Occipital lobe (tissue), 2 donors: ENCODE data around the gene HERC2. TPM values are rescaled to one million over a fixed set of nuclear protein-coding genes. Genes with fewer than 3 reads are reported as not detected.
"Not testable (repeated sequence)": the region's sequence is repeated elsewhere in the genome, so short reads cannot be mapped to it uniquely, and the experiment has no call there.

Source experiments
- DNase-seq: peaks from one replicate; lab custom pipeline; 2025; lab: John Stamatoyannopoulos, UW
- total RNA-seq: library from RNA; depleted of rRNA; stranded (reverse); fragments of >200 nt; gene quantifications from one replicate; pipeline ENCODE4 v1.2.3, GENCODE V29; 2014

Gene HERC2
- total RNA-seq, 1 donor from 2014 or later, result 64.6 TPM

- DNase-seq, result no peak
These were observed 35.9 kb downstream of the HERC2 start for GRCh38 chr15:28286031-28286430.

GRCh38 chr15:28281876-28282275 lies 40.1 kb downstream of the HERC2 start:
- DNase-seq, result no peak

- no peak for DNase-seq
These were observed 47.3 kb downstream of the HERC2 start for GRCh38 chr15:28274635-28275034.

- DNase-seq, result no peak
These were observed 47.9 kb downstream of the HERC2 start for GRCh38 chr15:28273873-28274610.

- no peak for DNase-seq
These were observed 48.5 kb downstream of the HERC2 start for GRCh38 chr15:28273468-28273867.

GRCh38 chr15:28272587-28272986 lies 49.4 kb downstream of the HERC2 start:
- DNase-seq, result no peak

GRCh38 chr15:28271697-28272260 lies 50.2 kb downstream of the HERC2 start:
- no peak for DNase-seq

GRCh38 chr15:28269097-28269496 lies 52.9 kb downstream of the HERC2 start:
- no peak for DNase-seq

- no peak for DNase-seq
These were observed 54.3 kb downstream of the HERC2 start for GRCh38 chr15:28267727-28268126.

GRCh38 chr15:28265334-28266019 lies 56.5 kb downstream of the HERC2 start:
- DNase-seq, result no peak

- no peak for DNase-seq
These were observed 57.8 kb downstream of the HERC2 start for GRCh38 chr15:28264166-28264565.

GRCh38 chr15:28262438-28262837 lies 59.5 kb downstream of the HERC2 start:
- no peak for DNase-seq

- no peak for DNase-seq
These were observed 61.3 kb downstream of the HERC2 start for GRCh38 chr15:28260722-28261121.

- DNase-seq, result no peak
These were observed 61.7 kb downstream of the HERC2 start for GRCh38 chr15:28260317-28260716.

- no peak for DNase-seq
These were observed 66.0 kb downstream of the HERC2 start for GRCh38 chr15:28255965-28256364.

- DNase-seq, result no peak
These were observed 69.1 kb downstream of the HERC2 start for GRCh38 chr15:28252831-28253230.

GRCh38 chr15:28246605-28247004 lies 75.4 kb downstream of the HERC2 start:
- DNase-seq, result no peak

GRCh38 chr15:28243901-28244300 lies 78.1 kb downstream of the HERC2 start:
- DNase-seq, result no peak

- DNase-seq, result no peak
These were observed 78.6 kb downstream of the HERC2 start for GRCh38 chr15:28243399-28243798.

- DNase-seq, result not testable (repeated sequence)
These were observed 83.7 kb downstream of the HERC2 start for GRCh38 chr15:28238296-28238695.

- not testable (repeated sequence) for DNase-seq
These were observed 90.2 kb downstream of the HERC2 start for GRCh38 chr15:28231743-28232142.

- not testable (repeated sequence) for DNase-seq
These were observed 90.6 kb downstream of the HERC2 start for GRCh38 chr15:28231336-28231735.
